ENCODE measurements around the gene FLYWCH1.

Gene FLYWCH1

DNA sequence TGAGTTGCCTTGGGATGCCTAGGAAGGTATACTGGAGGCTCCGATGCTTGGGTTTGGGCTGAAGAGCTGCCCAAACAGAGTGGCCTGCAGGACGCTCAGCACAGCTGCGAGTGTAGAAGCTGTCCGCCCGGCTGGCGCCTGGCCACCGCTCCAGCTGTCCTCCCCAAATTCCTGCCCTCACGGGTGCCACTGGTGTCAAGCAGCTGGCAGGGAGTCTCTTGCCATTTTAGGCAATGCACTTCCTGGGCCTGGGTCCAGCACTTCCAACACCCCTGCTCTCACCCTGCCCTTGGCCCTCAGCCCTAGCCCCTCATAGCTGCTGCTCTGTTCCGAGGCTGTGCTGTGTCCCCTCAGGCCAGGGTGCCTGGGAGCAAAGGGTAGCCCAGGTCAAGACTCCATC is 73.7 kb downstream of the FLYWCH1 start:
- no peak for DNase-seq (ENCODE audit: low read depth)
- no peak overlapping the region for H3K4me3 ChIP-seq (ENCODE audit: control insufficient read depth, low read depth, low read length)
- TF ChIP-seq, protein P1, sequence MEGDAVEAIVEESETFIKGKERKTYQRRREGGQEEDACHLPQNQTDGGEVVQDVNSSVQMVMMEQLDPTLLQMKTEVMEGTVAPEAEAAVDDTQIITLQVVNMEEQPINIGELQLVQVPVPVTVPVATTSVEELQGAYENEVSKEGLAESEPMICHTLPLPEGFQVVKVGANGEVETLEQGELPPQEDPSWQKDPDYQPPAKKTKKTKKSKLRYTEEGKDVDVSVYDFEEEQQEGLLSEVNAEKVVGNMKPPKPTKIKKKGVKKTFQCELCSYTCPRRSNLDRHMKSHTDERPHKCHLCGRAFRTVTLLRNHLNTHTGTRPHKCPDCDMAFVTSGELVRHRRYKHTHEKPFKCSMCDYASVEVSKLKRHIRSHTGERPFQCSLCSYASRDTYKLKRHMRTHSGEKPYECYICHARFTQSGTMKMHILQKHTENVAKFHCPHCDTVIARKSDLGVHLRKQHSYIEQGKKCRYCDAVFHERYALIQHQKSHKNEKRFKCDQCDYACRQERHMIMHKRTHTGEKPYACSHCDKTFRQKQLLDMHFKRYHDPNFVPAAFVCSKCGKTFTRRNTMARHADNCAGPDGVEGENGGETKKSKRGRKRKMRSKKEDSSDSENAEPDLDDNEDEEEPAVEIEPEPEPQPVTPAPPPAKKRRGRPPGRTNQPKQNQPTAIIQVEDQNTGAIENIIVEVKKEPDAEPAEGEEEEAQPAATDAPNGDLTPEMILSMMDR (conservative IDR thresholded peaks at IDR 0.05; ENCODE audit: control insufficient read depth, insufficient read depth, low read depth, low read length): no peak

DNA sequence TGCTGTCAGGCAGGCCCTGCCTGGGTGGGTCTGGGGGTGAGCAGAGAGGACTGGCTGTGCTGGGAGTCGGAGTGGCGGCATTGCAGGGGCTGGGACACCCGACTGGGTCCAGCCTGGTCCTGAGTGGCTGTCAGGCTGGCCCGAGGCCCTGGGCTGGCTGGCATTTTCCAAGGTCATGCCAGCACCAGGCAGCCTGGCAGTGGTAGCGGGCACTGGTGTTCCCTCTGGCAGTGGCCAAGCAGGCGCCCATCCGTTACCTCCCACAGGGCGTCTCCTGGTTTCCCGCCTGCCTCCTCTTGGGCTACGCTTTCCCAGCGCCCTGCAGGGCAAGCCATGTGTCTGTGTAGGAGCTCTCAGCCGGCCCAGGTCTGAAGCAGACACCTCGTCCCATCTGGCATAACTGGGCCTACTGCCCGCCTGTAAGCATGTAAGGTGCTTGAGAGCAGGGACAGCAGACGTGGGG is 74.2 kb downstream of the FLYWCH1 start:
- TF ChIP-seq, protein P1 (conservative IDR thresholded peaks at IDR 0.05; ENCODE audit: control insufficient read depth, insufficient read depth, low read depth, low read length): no peak
- no peak overlapping the region for H3K4me3 ChIP-seq (ENCODE audit: control insufficient read depth, low read depth, low read length)
- no peak for DNase-seq (ENCODE audit: low read depth)

DNA sequence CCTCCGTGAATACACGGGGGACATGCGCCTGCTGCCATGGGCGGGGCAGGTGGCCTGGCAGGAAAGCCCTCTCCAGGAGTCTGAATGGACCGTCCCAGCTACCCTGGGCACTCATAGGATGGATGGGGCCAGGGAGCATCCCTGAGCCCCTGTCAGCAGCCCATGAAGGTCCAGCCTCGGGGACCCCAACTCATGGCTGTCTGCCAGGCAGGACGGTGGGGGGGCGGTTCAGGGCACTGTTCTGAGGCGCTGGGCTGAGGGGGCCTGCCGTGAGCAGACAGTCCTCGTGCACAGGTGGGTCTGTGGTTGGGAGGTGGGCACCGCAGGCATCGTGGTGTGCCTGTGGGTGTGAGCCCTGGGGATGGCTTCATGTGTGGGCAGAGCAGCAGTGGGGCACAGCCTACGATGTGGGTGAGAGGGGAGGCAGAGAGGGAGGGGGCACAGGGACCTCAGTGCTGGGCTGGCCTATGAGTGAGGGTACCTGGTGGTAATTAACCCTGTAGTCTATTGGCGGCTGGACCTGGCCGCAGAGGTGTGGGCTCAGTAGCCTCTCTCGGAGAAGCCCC is 75.0 kb downstream of the FLYWCH1 start:
- DNase-seq (ENCODE audit: low read depth): no peak
- TF ChIP-seq, protein P1 (conservative IDR thresholded peaks at IDR 0.05; ENCODE audit: control insufficient read depth, insufficient read depth, low read depth, low read length): no peak
- H3K4me3 ChIP-seq (ENCODE audit: control insufficient read depth, low read depth, low read length): no peak overlapping the region

DNA sequence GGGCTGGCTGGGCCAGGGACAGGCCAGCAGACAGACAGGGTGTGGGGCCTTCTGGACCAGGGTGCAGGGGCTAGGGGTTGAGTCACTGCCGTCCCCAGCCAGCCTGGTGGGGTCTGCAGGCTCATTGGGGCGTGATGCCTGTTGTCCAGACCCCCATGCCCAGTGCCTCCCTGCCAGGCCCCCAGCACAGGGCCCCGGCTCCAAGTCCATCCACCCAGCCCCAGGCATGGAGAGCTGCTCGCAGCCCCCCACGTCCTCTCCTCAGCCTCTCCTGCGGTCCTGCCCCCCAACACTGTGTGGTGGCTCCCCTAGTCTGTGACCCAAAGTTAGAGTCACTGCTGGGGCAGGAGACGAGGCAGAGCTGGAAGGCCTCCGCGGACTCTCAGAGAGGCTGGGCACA is 75.6 kb downstream of the FLYWCH1 start:
- no peak overlapping the region for H3K4me3 ChIP-seq (ENCODE audit: control insufficient read depth, low read depth, low read length)
- DNase-seq (ENCODE audit: low read depth): no peak
- TF ChIP-seq, protein P1 (conservative IDR thresholded peaks at IDR 0.05; ENCODE audit: control insufficient read depth, insufficient read depth, low read depth, low read length): no peak

DNA sequence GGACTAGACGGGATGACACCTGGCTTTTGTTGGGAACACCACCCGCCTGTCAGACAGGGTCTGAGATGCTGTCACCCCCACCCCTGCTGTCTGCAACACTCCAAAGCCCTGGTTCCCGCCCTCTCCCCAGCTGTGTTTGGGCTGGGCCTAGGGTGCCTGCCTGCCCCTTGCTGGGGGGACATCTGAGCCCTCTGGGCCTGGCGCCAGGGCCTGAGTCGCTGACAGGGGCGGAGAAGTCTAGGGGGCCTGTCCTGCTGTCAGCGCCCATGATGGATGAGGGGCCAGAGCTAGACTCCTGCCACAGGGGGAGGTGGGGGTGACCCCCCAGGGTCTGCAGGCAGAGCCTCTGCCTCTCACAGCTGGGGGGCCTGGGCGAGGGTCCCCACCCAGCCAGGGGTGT is 76.1 kb downstream of the FLYWCH1 start:
- DNase-seq (ENCODE audit: low read depth): no peak
- TF ChIP-seq, protein P1 (conservative IDR thresholded peaks at IDR 0.05; ENCODE audit: control insufficient read depth, insufficient read depth, low read depth, low read length): no peak
- H3K4me3 ChIP-seq (ENCODE audit: control insufficient read depth, low read depth, low read length): no peak overlapping the region

DNA sequence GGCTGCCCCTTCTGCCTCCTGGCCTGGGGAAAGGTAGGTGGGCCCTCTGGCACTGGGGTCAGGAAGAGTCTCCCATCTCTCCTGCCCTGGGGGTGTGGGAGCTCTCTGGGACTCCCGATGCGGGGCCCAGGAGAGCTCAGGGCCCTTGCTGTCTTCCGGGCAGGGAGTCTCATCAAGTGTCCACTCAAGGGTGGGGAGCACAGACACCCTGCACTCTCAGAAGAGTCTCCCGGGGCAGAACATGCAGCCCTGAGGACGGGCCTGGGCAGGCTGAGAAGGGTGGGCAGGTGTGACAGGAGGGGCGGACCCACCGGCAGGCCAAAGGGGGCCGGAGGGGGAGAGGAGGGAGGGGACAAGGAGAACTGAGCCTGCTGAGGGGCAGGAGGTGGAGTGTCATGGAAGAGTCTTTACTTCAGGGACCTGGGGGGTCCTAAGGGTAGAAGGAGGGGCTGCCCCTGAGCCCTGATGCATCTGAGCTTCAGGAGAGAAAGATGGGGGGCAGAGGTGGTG is 76.9 kb downstream of the FLYWCH1 start:
- no peak overlapping the region for H3K4me3 ChIP-seq (ENCODE audit: control insufficient read depth, low read depth, low read length)
- DNase-seq (ENCODE audit: low read depth): no peak
- TF ChIP-seq, protein P1 (conservative IDR thresholded peaks at IDR 0.05; ENCODE audit: control insufficient read depth, insufficient read depth, low read depth, low read length): no peak

Data from fibroblast of mammary gland (primary cell).